GM12878 (cell line): ENCODE results near the gene MPRIP. TPM values are rescaled to one million over a fixed set of nuclear protein-coding genes. Genes with fewer than 3 reads are reported as not detected.

Source experiments
- ATF2 ChIP-seq: IDR thresholded peaks from 2 replicates; pipeline ENCODE4 v1.6.1; 2012; ENCODE audit warnings: low read length, inconsistent platforms
- EGR1 ChIP-seq, 2 experiments: IDR thresholded peaks; 1 replicate in 1 of 2; 2 replicates in 1 of 2; pipeline ENCODE4 v1.6.1; 2011 to 2012; ENCODE audit warnings: low read depth in 2 of 2, low read length in 2 of 2, borderline replicate concordance in 1 of 2, mild to moderate bottlenecking in 1 of 2, moderate library complexity in 1 of 2
- EP300 ChIP-seq, 2 experiments: fragments of 150-350 bp in 1 of 2; IDR thresholded peaks; 2 replicates each; pipeline ENCODE4 v1.6.1; 2011 to 2012; ENCODE audit warnings: low read depth in 2 of 2, low read length in 2 of 2, borderline replicate concordance in 1 of 2, improper control_type of control experiment in 1 of 2, inconsistent platforms in 1 of 2; ENCODE audit not compliant: control insufficient read depth in 1 of 2
- ESRRA ChIP-seq: IDR thresholded peaks from 2 replicates; pipeline ENCODE4 v1.6.1; 2012; ENCODE audit warnings: mild to moderate bottlenecking, low read length, improper control_type of control experiment
- JUND ChIP-seq: IDR thresholded peaks from 2 replicates; pipeline ENCODE4 v1.6.1; 2012; ENCODE audit warnings: low read depth, mild to moderate bottlenecking, low read length, improper control_type of control experiment, moderate library complexity
- NBN ChIP-seq: fragments of 450-650 bp; IDR thresholded peaks from 2 replicates; pipeline ENCODE4 v1.6.1; 2016
- RUNX3 ChIP-seq: IDR thresholded peaks from 2 replicates; pipeline ENCODE4 v1.6.1; 2012; ENCODE audit warnings: low read length, inconsistent platforms
- SREBF1 ChIP-seq: IDR thresholded peaks from 2 replicates; pipeline ENCODE4 v1.6.1; 2012; ENCODE audit warnings: mild to moderate bottlenecking, low read length
- STAT1 ChIP-seq: fragments of 450-650 bp; conservative IDR thresholded peaks from 2 replicates; pipeline ENCODE4 v1.6.1; 2014; ENCODE audit warnings: antibody characterized with exemption, mild to moderate bottlenecking
- ZBTB4 ChIP-seq: fragments of 450-650 bp; formaldehyde crosslinking; IDR thresholded peaks from 2 replicates; pipeline ENCODE4 v1.4.0; 2022; ENCODE audit warnings: mild to moderate bottlenecking, moderate library complexity
- ZNF687 ChIP-seq: fragments of 450-650 bp; IDR thresholded peaks from 2 replicates; pipeline ENCODE4 v1.6.1; 2017; ENCODE audit warnings: mild to moderate bottlenecking, moderate library complexity
- polyA plus RNA-seq, 11 experiments: library from polyadenylated mRNA; depleted of rRNA in 4 of 11; unstranded in 6 of 11; stranded (reverse) in 5 of 11; fragments of >200 nt; fragmentation: Nextera tagmentation in 4 of 11; fragmentation: Illumina TruSeq in 1 of 11; extraction: Ambion mirVana in 4 of 11; extraction: Trizol in 1 of 11; gene quantifications; 1 replicate in 1 of 11; 2 replicates in 10 of 11; pipeline versions ENCODE4 v1.2.1 to v1.2.3, GENCODE V29; 2011 to 2016; ENCODE audit warnings: inconsistent platforms in 2 of 11, missing spikeins in 2 of 11, low read depth in 1 of 11
- total RNA-seq, 4 experiments: library from RNA; depleted of rRNA in 3 of 4; stranded (reverse); fragments of >200 nt in 3 of 4; fragmentation: Illumina TruSeq in 1 of 4; extraction: Trizol in 1 of 4; gene quantifications; 2 replicates each; pipeline versions ENCODE4 v1.2.1 to v1.2.3, GENCODE V29; 2013 to 2021

Gene MPRIP
- total and polyA plus RNA-seq, 10 of the 15 experiments (the other 5 are each of a cell fraction or from before 2014, with no cell fraction given) = 16.5 to 168 (median 71.7) TPM

GRCh38 chr17:17179371-17179827, 137.1 kb downstream of the MPRIP start (continued):
- TF ChIP-seq ZNF687 = 0 out of 2 replicates have a peak, but pooled peaks have one; percentile 52
- TF ChIP-seq EP300 (IDR thresholded peaks at IDR 0.05; ENCODE audit: borderline replicate concordance in 1 of 2, control insufficient read depth in 1 of 2, low read depth in 2 of 2, low read length in 2 of 2) = no peak
- peak; percentile 59 for TF ChIP-seq RUNX3
- peak; percentile 72 for TF ChIP-seq JUND
- no peak for TF ChIP-seq STAT1
- TF ChIP-seq NBN = 0 out of 2 replicates have a peak, but pooled peaks have one; percentile 59
- TF ChIP-seq ESRRA = no peak
- no peak for TF ChIP-seq EGR1 (IDR thresholded peaks at IDR 0.05; ENCODE audit: borderline replicate concordance in 1 of 2, low read depth in 2 of 2, low read length in 2 of 2)
- 0 out of 2 replicates have a peak, but pooled peaks have one; percentile 33 for TF ChIP-seq ATF2
- TF ChIP-seq SREBF1 = no peak
- TF ChIP-seq ZBTB4 (CRISPR knock-in tag) = no peak
- TF ChIP-seq, all 136 proteins: peak for 16
